ENCODE measurements around the gene GNLY.

Gene GNLY

GRCh38 chr2:85730686-85731230, 36.6 kb downstream of the GNLY start:
- DNase-seq, result no peak

- no peak for DNase-seq
These were observed 37.4 kb downstream of the GNLY start for GRCh38 chr2:85731606-85732005.

DNA sequence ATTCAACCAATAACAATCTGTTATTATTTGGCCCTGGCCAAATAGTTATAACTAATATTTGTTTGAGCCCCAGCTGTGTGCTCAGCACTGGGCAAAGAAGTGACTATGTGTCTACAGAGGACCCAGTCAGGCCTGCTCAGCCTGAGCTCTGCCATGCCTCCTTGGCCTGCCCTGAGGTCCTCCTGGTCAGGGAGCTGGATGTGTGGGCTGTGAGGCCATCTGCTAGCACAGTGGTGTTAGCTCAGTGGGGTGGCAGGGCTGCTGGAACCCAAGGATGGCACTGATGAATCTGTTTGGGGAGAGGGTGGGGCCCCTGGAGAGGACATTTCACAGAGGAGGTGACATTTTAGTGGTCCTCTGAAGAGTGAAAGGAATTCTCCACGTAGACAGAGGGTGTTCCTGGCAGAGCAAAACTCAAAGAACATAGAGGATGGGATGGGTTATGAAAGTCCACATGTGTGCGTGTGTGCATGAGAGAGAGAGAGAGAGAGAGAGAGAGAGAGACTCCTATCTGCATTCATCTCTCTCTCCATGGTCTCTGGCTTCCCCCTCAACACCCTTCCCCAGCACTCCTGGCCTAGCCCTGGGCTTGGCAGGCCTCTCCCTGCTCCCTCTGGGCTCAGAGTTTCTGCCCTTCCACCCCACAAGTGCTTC, 38.4 kb downstream of the GNLY start:
- no peak for DNase-seq

DNA sequence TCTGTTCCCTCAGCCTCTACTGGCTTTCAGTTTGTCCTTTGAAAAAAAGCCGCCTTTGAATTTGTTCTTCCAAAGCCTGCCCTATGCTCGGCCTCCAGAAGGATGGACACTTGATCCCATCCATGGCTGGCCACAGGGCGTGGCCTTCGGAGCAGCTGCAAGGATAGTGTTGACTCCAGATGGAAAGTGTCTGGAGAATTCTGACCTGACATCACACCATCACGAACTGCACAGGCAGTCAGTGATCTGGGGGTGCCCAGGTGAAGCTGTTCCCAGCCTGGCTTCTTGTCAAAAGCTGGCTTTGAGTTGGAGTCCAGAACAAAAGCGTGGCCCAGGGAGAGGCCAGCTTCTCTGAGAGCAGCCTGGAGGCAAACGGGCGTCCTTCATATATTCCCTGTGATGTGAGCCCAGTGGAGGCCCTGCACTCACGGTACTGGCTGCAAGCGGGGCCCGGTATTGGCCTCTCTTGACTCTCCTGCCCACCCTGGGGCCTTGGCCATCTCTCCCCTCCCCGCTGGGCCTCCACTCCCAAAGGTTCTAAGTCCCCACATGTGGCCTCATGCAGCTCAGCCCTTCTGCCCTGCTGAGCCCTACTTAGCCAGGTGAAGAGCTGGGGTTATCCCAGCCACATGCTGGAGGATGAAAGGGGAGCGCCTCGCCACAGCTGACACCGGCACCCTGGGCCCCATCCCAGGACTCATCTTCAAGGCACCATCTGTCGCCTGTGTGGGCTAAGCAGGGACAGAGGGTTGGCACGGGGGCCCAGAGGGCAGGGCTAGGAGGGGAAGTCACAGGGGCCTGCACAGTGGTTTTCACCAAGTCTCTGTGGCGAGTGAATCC, 39.2 kb downstream of the GNLY start:
- DNase-seq, result no peak

DNA sequence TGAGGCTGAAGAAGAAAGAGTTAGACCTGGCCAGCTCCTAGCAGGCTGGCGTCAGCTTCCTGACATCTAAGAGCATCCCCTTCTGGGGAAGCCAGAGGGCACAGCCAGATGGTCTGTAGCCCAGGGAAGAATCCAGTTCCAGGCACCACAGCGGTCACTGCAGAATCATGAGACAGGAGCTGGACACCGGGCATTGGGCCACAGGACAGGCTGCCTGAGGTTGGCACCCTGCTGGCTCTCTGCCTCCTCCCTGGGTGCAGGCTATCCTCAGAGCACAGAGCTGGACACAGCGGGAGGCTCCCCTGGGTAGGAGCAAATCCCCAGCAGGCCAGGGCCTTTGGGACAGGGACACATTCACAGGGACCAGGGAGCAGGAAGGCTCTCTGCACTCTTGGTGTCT, 39.9 kb downstream of the GNLY start:
- no peak for DNase-seq

- DNase-seq, result no peak
These were observed 40.9 kb downstream of the GNLY start for GRCh38 chr2:85734942-85735608.

DNA sequence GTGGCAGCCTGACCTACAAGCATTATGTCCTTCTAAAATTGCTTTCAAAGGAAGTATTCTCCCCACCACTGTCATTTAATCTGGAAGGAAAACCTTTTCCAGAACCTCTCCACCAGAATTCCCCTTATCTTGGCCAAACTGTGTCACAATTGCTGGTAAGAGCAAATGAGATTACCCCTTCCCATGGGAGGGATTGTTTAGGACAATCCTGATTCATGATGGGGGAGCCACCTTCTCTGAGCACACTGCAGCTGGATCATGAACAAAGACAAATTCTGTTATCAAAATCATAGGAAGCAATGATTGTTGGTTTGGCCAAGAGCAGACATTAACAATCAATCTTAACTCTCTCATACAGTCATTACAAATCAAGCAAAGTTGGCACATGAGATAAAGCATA, 41.5 kb downstream of the GNLY start:
- no peak for DNase-seq

DNA sequence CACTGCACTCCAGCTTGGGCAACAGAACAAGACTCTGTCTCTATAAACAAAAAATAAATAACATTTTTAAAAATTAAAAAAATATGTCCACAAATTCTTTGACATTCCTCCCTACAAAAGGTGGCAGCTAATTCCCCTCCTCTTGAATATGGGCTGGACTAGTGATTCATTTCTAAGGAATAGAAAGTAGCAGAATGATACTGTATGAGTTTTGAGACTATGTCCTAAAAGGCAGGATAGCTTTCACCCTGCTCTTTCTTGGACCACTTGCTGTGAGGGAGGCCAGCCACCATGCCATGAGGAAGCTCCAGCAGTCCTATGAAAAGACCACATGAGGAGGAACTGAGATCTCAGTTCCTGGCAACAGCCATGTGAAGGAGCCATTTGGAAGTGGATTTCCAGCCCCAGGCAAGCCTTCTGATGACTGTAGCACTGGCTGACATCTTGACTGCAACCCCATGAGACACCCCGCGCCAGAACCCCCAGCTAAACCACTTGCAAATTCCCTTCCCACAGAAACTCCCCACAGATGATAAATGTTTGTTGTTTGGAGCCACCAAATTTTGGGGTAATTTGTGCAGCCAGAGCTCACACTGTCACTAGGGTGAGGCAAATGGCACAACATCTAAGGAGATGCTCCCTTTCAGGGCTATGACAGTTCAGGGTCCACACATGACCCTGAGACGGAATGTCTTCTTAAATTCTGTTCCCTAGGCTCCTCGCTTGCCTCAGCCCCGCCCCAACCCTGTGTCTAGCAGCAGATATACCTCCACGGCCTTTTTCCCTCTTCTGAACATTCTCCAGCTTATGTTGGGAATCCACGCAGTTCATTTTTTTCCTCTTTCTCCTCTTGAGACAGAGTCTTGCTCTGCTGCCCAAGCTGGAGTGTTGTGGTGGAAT, 42.5 kb downstream of the GNLY start:
- no peak for DNase-seq

GRCh38 chr2:85737481-85737880, 43.3 kb downstream of the GNLY start:
- DNase-seq, result no peak

- no peak for DNase-seq
These were observed 43.8 kb downstream of the GNLY start for GRCh38 chr2:85737961-85738360.

DNA sequence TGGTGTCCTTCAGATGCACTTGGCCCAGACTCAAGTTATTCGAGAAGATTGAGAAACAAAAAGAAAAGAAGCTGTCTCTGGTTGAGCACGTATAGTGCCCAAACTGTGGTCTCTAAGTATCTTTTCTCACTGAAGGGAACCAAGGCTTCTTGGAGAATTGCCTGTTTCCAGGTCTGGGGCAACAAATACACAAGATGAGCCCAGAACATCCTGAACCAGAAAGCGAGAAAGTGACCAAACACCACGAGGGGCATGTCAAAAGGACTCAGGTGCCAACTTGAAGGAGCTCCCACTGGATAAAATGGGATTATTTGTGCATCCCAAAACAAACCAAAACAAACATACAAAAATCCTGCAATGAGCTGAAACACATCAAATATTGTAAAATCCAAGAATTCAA, 46.0 kb downstream of the GNLY start:
- no peak for DNase-seq

DNA sequence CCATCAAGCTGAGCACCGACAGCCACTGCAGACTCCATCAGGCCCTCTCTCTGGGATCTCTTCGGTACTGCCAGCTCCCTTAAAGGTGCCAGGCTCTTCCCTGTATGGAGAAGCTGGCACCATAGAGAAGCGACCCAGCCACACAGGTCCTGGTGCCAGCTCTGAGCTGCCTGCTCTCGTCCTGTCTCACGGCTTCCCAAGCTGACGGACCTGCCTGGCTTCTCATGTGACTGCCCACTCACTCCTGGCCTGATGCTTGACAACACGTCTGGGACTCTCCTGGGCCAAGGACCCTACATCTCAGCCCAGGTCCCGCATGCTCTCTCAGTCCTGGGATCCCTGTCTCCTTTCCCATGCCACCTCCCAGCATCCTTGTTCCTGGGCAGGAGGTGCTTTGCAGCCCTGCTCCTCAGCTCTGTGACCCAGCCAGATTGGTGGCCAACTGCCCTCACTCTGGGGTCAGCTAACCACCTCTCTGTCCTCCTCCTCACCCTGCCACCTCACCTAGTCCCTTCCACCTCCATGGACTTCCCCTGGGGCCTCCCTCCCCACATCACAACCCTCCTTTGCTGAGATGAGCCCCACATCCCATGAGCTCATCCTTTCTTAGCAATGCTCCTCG, 47.2 kb downstream of the GNLY start:
- DNase-seq, result no peak

- no peak for DNase-seq
These were observed 47.8 kb downstream of the GNLY start for GRCh38 chr2:85741833-85742455.

DNA sequence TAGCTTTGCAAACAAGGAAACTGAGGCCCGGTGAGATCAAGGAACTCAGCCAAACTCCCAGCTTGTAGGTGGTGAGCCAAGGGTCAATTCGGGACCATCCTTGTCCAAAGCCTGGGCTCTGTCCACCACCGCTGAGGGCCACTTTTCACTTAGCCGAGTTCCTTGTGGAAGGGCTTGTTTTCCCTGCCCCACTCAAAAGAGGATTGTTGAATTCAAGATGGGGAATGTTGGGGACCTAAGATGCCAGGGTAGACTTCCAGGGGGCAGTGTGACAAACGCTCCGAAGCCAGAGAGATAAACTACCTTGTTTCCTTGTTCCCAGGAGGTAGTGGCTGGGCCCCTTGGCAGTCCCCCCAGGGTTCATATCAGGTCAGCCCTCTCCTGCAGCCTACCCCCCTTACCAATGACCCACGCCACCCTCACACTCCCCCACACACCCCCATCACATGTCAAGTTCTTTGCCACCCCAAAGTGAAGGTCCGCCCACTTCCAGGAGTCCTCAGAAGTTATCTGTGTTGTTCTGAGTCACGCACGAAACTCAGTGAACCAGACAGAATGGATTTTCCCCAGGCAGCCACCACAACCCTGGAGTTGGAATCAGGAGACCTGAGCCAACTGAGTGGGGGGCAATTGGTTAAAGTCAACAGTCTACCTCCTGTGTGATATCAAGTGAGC, 49.3 kb downstream of the GNLY start:
- no peak for DNase-seq

GRCh38 chr2:85744055-85744454, 49.9 kb downstream of the GNLY start:
- DNase-seq, result no peak

GRCh38 chr2:85744741-85745601, 50.8 kb downstream of the GNLY start:
- DNase-seq, result no peak

DNA sequence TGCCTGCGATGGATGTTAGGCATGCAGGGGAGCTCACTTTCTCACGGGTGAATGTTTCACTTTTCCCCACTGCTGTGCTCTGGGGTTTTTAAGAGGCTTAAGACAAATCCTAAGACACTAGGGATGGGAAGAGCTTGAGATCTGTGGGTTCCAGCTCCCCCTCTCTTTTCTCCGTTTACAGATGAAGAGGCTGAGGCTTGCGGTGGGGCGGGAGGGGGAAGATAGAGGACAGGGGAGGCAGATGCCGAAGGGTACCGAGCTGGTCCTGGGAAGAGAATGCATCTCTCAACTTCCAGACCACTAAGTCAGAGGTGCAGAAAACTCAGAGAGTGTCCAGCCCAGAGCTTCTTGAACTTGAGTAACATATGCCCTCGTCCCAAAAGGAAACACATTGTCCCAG, 51.5 kb downstream of the GNLY start:
- DNase-seq, result no peak

GRCh38 chr2:85746321-85747004, 52.3 kb downstream of the GNLY start:
- DNase-seq, result no peak

- DNase-seq, result no peak
These were observed 53.3 kb downstream of the GNLY start for GRCh38 chr2:85747441-85747840.
